PC-3 (cell line): ENCODE data around the gene TMTC2.

Experiments
- EZH2 ChIP-seq: fragments of 300-600 bp; sonication (generic); IDR thresholded peaks from one replicate; pipeline ENCODE4 v1.6.1; 2017; ENCODE audit warnings: antibody characterized with exemption, mild to moderate bottlenecking, low read length; ENCODE audit not compliant: unreplicated experiment
- TF ChIP-seq, protein P1 (sequence below): fragments of 300-600 bp; sonication (generic); conservative IDR thresholded peaks from 2 replicates; pipeline ENCODE4 v1.5.1; 2017; ENCODE audit warnings: antibody characterized with exemption, low read depth, mild to moderate bottlenecking, low read length

DNA sequence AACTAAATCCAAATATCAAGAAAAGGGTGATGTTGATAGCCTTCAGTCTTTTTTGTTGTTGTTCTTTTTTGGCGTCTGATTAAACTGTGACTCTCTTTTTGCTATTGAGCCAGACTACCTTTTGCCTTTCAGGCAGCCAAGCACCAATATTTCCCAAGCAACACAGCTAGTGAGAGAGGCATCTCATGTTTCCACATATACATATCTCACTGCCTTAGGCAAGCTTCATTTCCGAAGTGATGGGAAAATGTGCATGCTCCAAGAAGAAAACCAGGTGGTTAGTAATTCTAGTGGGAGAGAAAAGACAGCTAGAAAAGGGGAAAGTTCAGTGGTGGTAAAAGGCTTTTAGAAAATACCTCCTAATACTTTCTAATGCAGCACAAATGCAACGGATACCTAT is 277.7 kb downstream of the TMTC2 start:
- TF ChIP-seq EZH2: no peak
- TF ChIP-seq, protein P1, sequence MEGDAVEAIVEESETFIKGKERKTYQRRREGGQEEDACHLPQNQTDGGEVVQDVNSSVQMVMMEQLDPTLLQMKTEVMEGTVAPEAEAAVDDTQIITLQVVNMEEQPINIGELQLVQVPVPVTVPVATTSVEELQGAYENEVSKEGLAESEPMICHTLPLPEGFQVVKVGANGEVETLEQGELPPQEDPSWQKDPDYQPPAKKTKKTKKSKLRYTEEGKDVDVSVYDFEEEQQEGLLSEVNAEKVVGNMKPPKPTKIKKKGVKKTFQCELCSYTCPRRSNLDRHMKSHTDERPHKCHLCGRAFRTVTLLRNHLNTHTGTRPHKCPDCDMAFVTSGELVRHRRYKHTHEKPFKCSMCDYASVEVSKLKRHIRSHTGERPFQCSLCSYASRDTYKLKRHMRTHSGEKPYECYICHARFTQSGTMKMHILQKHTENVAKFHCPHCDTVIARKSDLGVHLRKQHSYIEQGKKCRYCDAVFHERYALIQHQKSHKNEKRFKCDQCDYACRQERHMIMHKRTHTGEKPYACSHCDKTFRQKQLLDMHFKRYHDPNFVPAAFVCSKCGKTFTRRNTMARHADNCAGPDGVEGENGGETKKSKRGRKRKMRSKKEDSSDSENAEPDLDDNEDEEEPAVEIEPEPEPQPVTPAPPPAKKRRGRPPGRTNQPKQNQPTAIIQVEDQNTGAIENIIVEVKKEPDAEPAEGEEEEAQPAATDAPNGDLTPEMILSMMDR: no peak
